ENCODE measurements around the gene USP15.

USP15 gene

GRCh38 chr12:62250671-62251608, 9.3 kb upstream of the USP15 start:
- H3K36me3 ChIP-seq (ENCODE audit: control insufficient read depth, low read length) = no peaks in the 10 kb centered on the region
- no peaks in the 10 kb centered on the region for H3K9me3 ChIP-seq (ENCODE audit: control insufficient read depth, insufficient read depth, low read length)
- TF ChIP-seq EZH2phosphoT487 (IDR thresholded peaks at IDR 0.05; ENCODE audit: borderline replicate concordance, low read length) (no peak), CTCF (IDR thresholded peaks at IDR 0.05; ENCODE audit: low read depth, low read length, poor library complexity, severe bottlenecking) (no peak)
- no peaks in the 10 kb centered on the region for H3K27me3 ChIP-seq (ENCODE audit: control insufficient read depth, low read length)
- no peak overlapping the region for H3K4me3 ChIP-seq (ENCODE audit: low read length)
- no peak overlapping the region for H3K4me2 ChIP-seq (ENCODE audit: low read length)
- no peak overlapping the region for H3K27ac ChIP-seq (ENCODE audit: low read depth, low read length)
- no peaks in the 10 kb centered on the region for H3K9me2 ChIP-seq (replicated peaks; ENCODE audit: control insufficient read depth, low read length)
- H3K79me2 ChIP-seq (ENCODE audit: control insufficient read depth, low read length) = no peaks in the 10 kb centered on the region
- H3K4me1 ChIP-seq (ENCODE audit: control insufficient read depth, low read length) = no peaks in the 10 kb centered on the region
- H4K20me1 ChIP-seq (ENCODE audit: control insufficient read depth, insufficient read depth, low read depth, low read length) = no peaks in the 10 kb centered on the region
- no peaks in the 10 kb centered on the region for H3F3A ChIP-seq (ENCODE audit: control insufficient read depth, insufficient read depth)

GRCh38 chr12:62251609-62251958, 8.6 kb upstream of the USP15 start:
- Histone ChIP-seq H3K4me3 (ENCODE audit: low read length) (no peak overlapping the region), H3K4me1 (ENCODE audit: control insufficient read depth, low read length) (no peaks in the 10 kb centered on the region), H3K4me2 (ENCODE audit: low read length) (no peak overlapping the region), H4K20me1 (ENCODE audit: control insufficient read depth, insufficient read depth, low read depth, low read length) (no peaks in the 10 kb centered on the region), H3K27ac (ENCODE audit: low read depth, low read length) (no peak overlapping the region), H3K9me2 (replicated peaks; ENCODE audit: control insufficient read depth, low read length) (no peaks in the 10 kb centered on the region), H3K9me3 (ENCODE audit: control insufficient read depth, insufficient read depth, low read length) (no peaks in the 10 kb centered on the region), H3K27me3 (ENCODE audit: control insufficient read depth, low read length) (no peaks in the 10 kb centered on the region), H3K79me2 (ENCODE audit: control insufficient read depth, low read length) (no peaks in the 10 kb centered on the region), H3F3A (ENCODE audit: control insufficient read depth, insufficient read depth) (no peaks in the 10 kb centered on the region), H3K36me3 (ENCODE audit: control insufficient read depth, low read length) (no peaks in the 10 kb centered on the region)
- TF ChIP-seq EZH2phosphoT487 (IDR thresholded peaks at IDR 0.05; ENCODE audit: borderline replicate concordance, low read length) (no peak), CTCF (IDR thresholded peaks at IDR 0.05; ENCODE audit: low read depth, low read length, poor library complexity, severe bottlenecking) (no peak)

GRCh38 chr12:62252576-62252975, 7.6 kb upstream of the USP15 start:
- Histone ChIP-seq H3K36me3 (ENCODE audit: control insufficient read depth, low read length) (no peaks in the 10 kb centered on the region), H3K4me2 (ENCODE audit: low read length) (no peak overlapping the region), H3K27me3 (ENCODE audit: control insufficient read depth, low read length) (no peaks in the 10 kb centered on the region), H3K27ac (ENCODE audit: low read depth, low read length) (no peak overlapping the region), H3F3A (ENCODE audit: control insufficient read depth, insufficient read depth) (no peaks in the 10 kb centered on the region), H3K79me2 (ENCODE audit: control insufficient read depth, low read length) (no peaks in the 10 kb centered on the region), H4K20me1 (ENCODE audit: control insufficient read depth, insufficient read depth, low read depth, low read length) (no peaks in the 10 kb centered on the region), H3K4me1 (ENCODE audit: control insufficient read depth, low read length) (no peaks in the 10 kb centered on the region), H3K9me3 (ENCODE audit: control insufficient read depth, insufficient read depth, low read length) (no peaks in the 10 kb centered on the region), H3K4me3 (ENCODE audit: low read length) (no peak overlapping the region), H3K9me2 (replicated peaks; ENCODE audit: control insufficient read depth, low read length) (no peaks in the 10 kb centered on the region)
- no peak for TF ChIP-seq CTCF (IDR thresholded peaks at IDR 0.05; ENCODE audit: low read depth, low read length, poor library complexity, severe bottlenecking)
- TF ChIP-seq EZH2phosphoT487 (IDR thresholded peaks at IDR 0.05; ENCODE audit: borderline replicate concordance, low read length) = no peak
